Left ventricle myocardium inferior (tissue), 1 donor: ENCODE data around the gene PAX7. TPM values are rescaled to one million over a fixed set of nuclear protein-coding genes. Genes with fewer than 3 reads are reported as not detected.

Experiments
- DNase-seq: peaks from one replicate; pipeline ENCODE4 v3.0.0-alpha.2; 2020
- H3K27ac ChIP-seq: fragments of 200-600 bp; replicated peaks from 2 replicates; pipeline ENCODE4 v1.8.0; 2021
- H3K27me3 ChIP-seq: fragments of 200-600 bp; 2 replicates; pipeline ENCODE4 v1.8.0; 2021; ENCODE audit warnings: low read depth
- H3K36me3 ChIP-seq: fragments of 200-600 bp; 2 replicates; pipeline ENCODE4 v1.8.0; 2021
- H3K4me1 ChIP-seq: fragments of 200-600 bp; 2 replicates; pipeline ENCODE4 v1.8.0; 2021
- H3K4me3 ChIP-seq: fragments of 200-600 bp; 2 replicates; pipeline ENCODE4 v1.8.0; 2021; ENCODE audit warnings: mild to moderate bottlenecking, moderate library complexity
- H3K9me3 ChIP-seq: fragments of 200-600 bp; replicated peaks from 2 replicates; pipeline ENCODE4 v1.8.0; 2021
- intact Hi-C: fragments of 100-400 bp; cut with micrococcal nuclease; formaldehyde crosslinking; loops from one replicate; pipeline ENCODE4 v1.11.0; 2022
- total RNA-seq: library from RNA; stranded (reverse); fragmentation: NEBNext Ultra II Directional; extraction: Animal tissue kit (Norgen Biotek cat#: 25700); gene quantifications from one replicate; pipeline ENCODE4 v1.2.1, GENCODE V29; 2021
- TF ChIP-seq, protein P1 (sequence below): fragments of 200-600 bp; IDR thresholded peaks from 2 replicates; pipeline ENCODE4 v1.8.0; 2021; ENCODE audit warnings: antibody characterized with exemption, mild to moderate bottlenecking, borderline replicate concordance
- donor health status: DM: no; HTN: yes; CAD: no; lungs with severe emphysema.

Gene PAX7
- total RNA-seq, 1 donor from 2014 or later = not detected

- Histone ChIP-seq H3K4me3 (no peak overlapping the region), H3K27ac (no peak overlapping the region), H3K4me1 (peaks cover 15% of the 10 kb centered on the region), H3K27me3 (peaks cover 100% of the 10 kb centered on the region), H3K36me3 (no peaks in the 10 kb centered on the region), H3K9me3 (no peaks in the 10 kb centered on the region)
- TF ChIP-seq, protein P1, sequence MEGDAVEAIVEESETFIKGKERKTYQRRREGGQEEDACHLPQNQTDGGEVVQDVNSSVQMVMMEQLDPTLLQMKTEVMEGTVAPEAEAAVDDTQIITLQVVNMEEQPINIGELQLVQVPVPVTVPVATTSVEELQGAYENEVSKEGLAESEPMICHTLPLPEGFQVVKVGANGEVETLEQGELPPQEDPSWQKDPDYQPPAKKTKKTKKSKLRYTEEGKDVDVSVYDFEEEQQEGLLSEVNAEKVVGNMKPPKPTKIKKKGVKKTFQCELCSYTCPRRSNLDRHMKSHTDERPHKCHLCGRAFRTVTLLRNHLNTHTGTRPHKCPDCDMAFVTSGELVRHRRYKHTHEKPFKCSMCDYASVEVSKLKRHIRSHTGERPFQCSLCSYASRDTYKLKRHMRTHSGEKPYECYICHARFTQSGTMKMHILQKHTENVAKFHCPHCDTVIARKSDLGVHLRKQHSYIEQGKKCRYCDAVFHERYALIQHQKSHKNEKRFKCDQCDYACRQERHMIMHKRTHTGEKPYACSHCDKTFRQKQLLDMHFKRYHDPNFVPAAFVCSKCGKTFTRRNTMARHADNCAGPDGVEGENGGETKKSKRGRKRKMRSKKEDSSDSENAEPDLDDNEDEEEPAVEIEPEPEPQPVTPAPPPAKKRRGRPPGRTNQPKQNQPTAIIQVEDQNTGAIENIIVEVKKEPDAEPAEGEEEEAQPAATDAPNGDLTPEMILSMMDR = no peak
- intact Hi-C loops = no loop called here
- DNase-seq = no peak
Observed at GRCh38 chr1:18633422-18634155, 2.9 kb downstream of the PAX7 start.

DNA sequence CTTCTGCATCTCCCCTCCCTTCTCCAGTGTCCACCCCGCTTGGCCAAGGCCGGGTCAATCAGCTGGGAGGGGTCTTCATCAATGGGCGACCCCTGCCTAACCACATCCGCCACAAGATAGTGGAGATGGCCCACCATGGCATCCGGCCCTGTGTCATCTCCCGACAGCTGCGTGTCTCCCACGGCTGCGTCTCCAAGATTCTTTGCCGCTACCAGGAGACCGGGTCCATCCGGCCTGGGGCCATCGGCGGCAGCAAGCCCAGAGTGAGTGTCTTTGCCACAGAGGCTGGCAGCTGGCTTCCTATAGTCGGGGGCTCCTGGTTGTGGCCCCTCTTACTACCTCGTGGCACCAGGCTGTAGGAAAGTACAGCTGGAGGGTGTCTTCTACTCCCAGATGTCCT lies 3.6 kb downstream of the PAX7 start:
- no peak for DNase-seq
- Histone ChIP-seq H3K4me1 (peaks cover 15% of the 10 kb centered on the region), H3K36me3 (no peaks in the 10 kb centered on the region), H3K4me3 (no peak overlapping the region), H3K27ac (no peak overlapping the region), H3K27me3 (peaks cover 100% of the 10 kb centered on the region), H3K9me3 (no peaks in the 10 kb centered on the region)
- TF ChIP-seq, protein P1 = no peak
- intact Hi-C loops = no loop called here

GRCh38 chr1:18635070-18635577 lies 4.5 kb downstream of the PAX7 start:
- Histone ChIP-seq H3K4me1 (peaks cover 15% of the 10 kb centered on the region), H3K27ac (no peak overlapping the region), H3K4me3 (no peak overlapping the region), H3K27me3 (peaks cover 100% of the 10 kb centered on the region), H3K36me3 (no peaks in the 10 kb centered on the region), H3K9me3 (no peaks in the 10 kb centered on the region)
- DNase-seq = no peak
- TF ChIP-seq, protein P1 = no peak
- intact Hi-C loops = no loop called here

- H3K9me3 ChIP-seq = no peaks in the 10 kb centered on the region
- H3K27ac ChIP-seq = no peak overlapping the region
- intact Hi-C loops = no loop called here
- H3K4me1 ChIP-seq = peaks cover 9% of the 10 kb centered on the region
- no peak for DNase-seq
- peaks cover 100% of the 10 kb centered on the region for H3K27me3 ChIP-seq
- no peaks in the 10 kb centered on the region for H3K36me3 ChIP-seq
- TF ChIP-seq, protein P1 = no peak
- no peak overlapping the region for H3K4me3 ChIP-seq
Observed at GRCh38 chr1:18635891-18636595, 5.4 kb downstream of the PAX7 start.

DNA sequence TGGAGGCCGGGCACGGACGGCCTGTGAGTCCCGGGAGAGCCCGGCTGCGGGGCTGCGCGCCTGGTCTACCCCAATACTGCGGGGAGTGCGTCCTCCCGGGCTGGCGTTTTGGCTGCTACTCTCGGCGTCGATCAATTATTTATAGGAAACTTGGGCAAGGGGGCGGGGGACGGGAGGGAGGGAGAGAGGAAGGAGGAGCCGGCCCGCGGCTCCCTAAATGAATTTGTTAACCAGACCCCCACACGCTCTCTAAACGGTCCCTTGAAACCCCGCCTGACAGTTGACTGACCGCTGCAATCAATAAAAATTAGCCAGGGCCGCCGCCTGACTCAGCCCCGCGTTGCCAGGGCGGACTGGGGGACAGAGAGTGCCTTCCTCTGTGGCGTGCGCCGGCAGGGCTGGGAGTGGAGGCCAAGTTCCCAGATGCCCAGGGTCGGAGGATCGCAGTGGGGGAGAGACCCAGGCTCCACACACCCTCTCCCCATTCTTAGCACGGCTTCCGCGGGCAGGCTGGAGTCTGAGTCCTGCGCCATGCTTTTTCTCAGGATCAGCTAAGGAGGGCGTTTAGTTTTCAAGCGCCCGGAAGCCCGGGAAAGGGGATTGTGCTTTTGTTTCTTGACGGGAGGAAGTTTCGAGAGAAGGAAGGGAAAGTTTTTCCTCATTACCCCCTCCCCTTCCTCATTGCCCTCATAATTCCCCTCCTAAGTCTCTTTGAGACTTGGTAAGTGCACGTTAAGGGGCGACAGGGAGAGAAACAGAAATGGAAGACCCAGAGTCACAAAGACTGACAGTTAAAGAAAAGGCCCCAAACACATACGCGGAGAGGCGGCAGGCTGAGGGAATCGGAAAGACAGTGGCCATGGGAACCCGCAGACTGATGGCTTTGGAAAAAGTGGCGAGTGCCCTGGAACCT lies 6.2 kb downstream of the PAX7 start:
- intact Hi-C loops = no loop called here
- peaks cover 100% of the 10 kb centered on the region for H3K27me3 ChIP-seq
- H3K36me3 ChIP-seq = no peaks in the 10 kb centered on the region
- H3K4me3 ChIP-seq = no peak overlapping the region
- no peak for DNase-seq
- TF ChIP-seq, protein P1 = no peak
- peaks cover under 1% of the 10 kb centered on the region for H3K4me1 ChIP-seq
- no peak overlapping the region for H3K27ac ChIP-seq
- no peaks in the 10 kb centered on the region for H3K9me3 ChIP-seq
